Measurements from ENCODE around the gene PTPRM.

- TF ChIP-seq GABPA (IDR thresholded peaks at IDR 0.05 in 1 of 2, conservative IDR thresholded peaks at IDR 0.05 in 1 of 2) (no peak), TAF1 (conservative IDR thresholded peaks at IDR 0.05) (no peak), CTCF (IDR thresholded peaks at IDR 0.05; ENCODE audit: low read depth, low read length, missing input control) (no peak), JUND (IDR thresholded peaks at IDR 0.05) (no peak), RAD21 (IDR thresholded peaks at IDR 0.05) (no peak), REST (IDR thresholded peaks at IDR 0.05) (no peak), EGR1 (IDR thresholded peaks at IDR 0.05; ENCODE audit: low read depth in 2 of 2) (no peak), FOXA1 (IDR thresholded peaks at IDR 0.05) (no peak), YY1 (IDR thresholded peaks at IDR 0.05) (no peak)
- TF ChIP-seq, protein P1, sequence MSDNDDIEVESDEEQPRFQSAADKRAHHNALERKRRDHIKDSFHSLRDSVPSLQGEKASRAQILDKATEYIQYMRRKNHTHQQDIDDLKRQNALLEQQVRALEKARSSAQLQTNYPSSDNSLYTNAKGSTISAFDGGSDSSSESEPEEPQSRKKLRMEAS (IDR thresholded peaks at IDR 0.05) = no peak
These were observed 755.4 kb downstream of the PTPRM start for GRCh38 chr18:8322486-8322885.
